WERI-Rb-1 (cell line): Measurements from ENCODE around the gene NPBWR2.

Source experiments
- DNase-seq: peaks from one replicate; pipeline ENCODE4 v3.0.0-alpha.2; 2020
- H3K27ac ChIP-seq: fragments of 250-450 bp; sonication (Bioruptor Pico); 2 replicates; pipeline ENCODE4 v1.5.1; 2020; ENCODE audit warnings: mild to moderate bottlenecking, moderate library complexity
- H3K27me3 ChIP-seq: fragments of 250-450 bp; sonication (Bioruptor Pico); 2 replicates; pipeline ENCODE4 v1.5.1; 2021; ENCODE audit warnings: mild to moderate bottlenecking, low read depth, moderate library complexity; ENCODE audit not compliant: insufficient read depth, severe bottlenecking
- H3K36me3 ChIP-seq: fragments of 250-450 bp; sonication (Bioruptor Pico); 2 replicates; pipeline ENCODE4 v1.5.1; 2020; ENCODE audit warnings: mild to moderate bottlenecking, moderate library complexity
- H3K4me3 ChIP-seq: 2 replicates; pipeline ENCODE4 v1.5.1; 2011; ENCODE audit warnings: low read depth, mild to moderate bottlenecking, control low read depth, low read length
- H3K9me3 ChIP-seq: fragments of 250-450 bp; sonication (Bioruptor Pico); 2 replicates; pipeline ENCODE4 v1.5.1; 2021; ENCODE audit warnings: mild to moderate bottlenecking, moderate library complexity; ENCODE audit not compliant: severe bottlenecking
- TF ChIP-seq, protein P1 (sequence below): IDR thresholded peaks from 2 replicates; pipeline ENCODE4 v1.5.1; 2011; ENCODE audit warnings: low read depth, mild to moderate bottlenecking, control low read depth, inconsistent platforms, low read length

NPBWR2 gene

DNA sequence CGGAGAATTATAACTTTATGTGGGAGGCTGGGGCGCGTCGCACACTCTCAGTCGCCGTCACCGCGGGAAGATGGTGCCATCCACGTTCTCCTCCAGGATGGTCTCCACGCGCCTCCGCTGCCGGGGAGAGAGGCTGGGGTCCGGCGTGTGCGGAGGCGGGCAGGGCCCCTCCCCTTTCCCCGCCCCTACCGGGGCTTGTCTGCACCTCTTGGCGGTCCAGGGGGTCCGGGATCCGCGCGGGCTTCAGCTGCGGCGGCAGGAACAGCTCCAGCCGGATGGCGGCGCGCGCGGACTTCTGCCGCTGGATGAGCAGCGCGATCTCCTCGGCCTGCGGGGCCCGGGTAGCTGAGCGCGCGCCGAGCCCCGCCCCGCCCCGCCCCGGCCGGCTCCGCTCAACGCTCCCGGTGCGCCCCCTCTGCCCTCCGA is 24.0 kb downstream of the NPBWR2 start:
- Histone ChIP-seq H3K9me3 (no peaks in the 10 kb centered on the region), H3K36me3 (no peaks in the 10 kb centered on the region), H3K27me3 (no peaks in the 10 kb centered on the region), H3K4me3 (peak overlapping the region; percentile 44), H3K27ac (no peak overlapping the region)
- DNase-seq, result peak; percentile 75
- TF ChIP-seq, protein P1, sequence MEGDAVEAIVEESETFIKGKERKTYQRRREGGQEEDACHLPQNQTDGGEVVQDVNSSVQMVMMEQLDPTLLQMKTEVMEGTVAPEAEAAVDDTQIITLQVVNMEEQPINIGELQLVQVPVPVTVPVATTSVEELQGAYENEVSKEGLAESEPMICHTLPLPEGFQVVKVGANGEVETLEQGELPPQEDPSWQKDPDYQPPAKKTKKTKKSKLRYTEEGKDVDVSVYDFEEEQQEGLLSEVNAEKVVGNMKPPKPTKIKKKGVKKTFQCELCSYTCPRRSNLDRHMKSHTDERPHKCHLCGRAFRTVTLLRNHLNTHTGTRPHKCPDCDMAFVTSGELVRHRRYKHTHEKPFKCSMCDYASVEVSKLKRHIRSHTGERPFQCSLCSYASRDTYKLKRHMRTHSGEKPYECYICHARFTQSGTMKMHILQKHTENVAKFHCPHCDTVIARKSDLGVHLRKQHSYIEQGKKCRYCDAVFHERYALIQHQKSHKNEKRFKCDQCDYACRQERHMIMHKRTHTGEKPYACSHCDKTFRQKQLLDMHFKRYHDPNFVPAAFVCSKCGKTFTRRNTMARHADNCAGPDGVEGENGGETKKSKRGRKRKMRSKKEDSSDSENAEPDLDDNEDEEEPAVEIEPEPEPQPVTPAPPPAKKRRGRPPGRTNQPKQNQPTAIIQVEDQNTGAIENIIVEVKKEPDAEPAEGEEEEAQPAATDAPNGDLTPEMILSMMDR, result peak; percentile 56

DNA sequence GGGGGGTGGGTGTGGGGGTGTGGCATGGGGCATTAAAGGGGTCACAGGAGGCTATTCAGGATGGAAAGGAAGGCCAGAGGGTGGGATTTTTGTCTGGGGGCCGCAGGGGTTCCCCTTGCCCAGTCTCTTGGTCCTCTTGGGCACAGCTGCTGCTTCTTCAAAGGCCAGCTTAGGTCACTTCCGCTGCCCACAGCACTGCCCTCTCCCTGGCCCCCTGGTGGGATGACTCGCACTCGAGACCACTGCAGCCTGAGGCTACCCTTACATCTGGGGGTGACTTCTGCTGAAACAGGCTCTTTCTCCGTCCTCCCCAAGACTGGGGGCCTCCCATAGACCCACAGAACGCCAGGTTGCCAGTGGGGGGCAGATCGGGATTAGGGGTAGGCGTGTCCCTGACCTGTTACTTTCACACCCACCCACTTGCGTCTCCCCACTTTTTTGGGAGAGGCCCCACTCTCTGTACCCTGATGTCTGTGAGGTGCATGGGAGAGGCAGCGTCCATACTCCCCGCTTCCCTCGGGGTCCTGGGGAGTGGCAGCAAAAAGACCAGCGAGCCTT is 24.5 kb downstream of the NPBWR2 start:
- DNase-seq, result no peak
- TF ChIP-seq, protein P1, result peak; percentile 15; the same call in 1 of the 2 replicates
- Histone ChIP-seq H3K27ac (no peak overlapping the region), H3K36me3 (no peaks in the 10 kb centered on the region), H3K27me3 (no peaks in the 10 kb centered on the region), H3K4me3 (peak overlapping the region; percentile 21), H3K9me3 (no peaks in the 10 kb centered on the region)

DNA sequence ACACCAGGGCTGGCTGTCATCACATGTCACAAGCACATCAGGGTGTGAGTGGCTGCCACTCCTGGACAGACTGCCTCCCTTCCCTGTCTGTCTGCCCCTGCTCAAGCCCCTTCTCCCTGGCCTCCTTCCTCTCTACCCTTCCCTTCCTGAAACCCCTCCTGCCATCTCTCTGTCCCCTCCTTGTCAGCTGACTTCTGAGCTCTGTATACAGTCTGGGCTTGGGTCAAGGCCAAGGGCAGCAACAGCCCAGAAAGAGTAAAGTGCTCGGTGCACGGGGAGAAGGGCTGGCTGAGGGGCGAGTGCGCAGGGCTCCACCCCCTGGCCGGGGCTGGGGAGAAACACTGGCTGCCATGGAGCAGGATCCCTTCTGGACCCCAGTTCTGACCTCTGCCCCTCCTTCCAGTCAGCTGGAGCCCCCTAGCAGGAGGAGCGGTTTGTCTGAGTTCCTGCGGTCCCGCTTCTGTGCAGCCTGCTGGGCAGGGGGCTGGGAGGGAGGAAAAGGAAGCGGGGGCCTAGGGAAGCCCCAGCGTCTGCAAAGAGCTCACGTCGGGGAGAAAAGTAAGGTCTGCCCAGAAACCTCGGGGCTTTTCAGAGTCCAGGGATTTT is 25.1 kb downstream of the NPBWR2 start:
- TF ChIP-seq, protein P1, result no peak
- DNase-seq, result no peak
- Histone ChIP-seq H3K9me3 (no peaks in the 10 kb centered on the region), H3K27ac (no peak overlapping the region), H3K36me3 (no peaks in the 10 kb centered on the region), H3K27me3 (no peaks in the 10 kb centered on the region), H3K4me3 (no peak overlapping the region)

DNA sequence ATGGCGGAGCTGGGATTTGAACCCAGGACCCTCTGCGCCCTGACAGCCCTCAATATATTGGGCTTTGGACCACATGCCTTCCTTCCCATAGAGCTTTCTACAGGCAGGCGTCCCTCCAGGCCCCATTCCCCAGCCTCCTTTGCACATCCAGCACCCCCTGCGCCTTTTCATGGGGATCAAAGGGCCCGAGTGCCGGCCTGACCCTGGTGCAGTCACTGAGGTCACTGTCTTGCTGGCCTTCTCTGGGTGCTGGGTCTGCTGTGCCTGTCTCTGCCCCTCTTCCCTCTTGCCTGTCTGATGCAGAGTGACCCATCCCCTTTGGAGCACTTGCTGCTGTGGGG is 25.8 kb downstream of the NPBWR2 start:
- Histone ChIP-seq H3K36me3 (no peaks in the 10 kb centered on the region), H3K9me3 (no peaks in the 10 kb centered on the region), H3K27ac (no peak overlapping the region), H3K27me3 (no peaks in the 10 kb centered on the region), H3K4me3 (no peak overlapping the region)
- TF ChIP-seq, protein P1, result no peak
- no peak for DNase-seq

DNA sequence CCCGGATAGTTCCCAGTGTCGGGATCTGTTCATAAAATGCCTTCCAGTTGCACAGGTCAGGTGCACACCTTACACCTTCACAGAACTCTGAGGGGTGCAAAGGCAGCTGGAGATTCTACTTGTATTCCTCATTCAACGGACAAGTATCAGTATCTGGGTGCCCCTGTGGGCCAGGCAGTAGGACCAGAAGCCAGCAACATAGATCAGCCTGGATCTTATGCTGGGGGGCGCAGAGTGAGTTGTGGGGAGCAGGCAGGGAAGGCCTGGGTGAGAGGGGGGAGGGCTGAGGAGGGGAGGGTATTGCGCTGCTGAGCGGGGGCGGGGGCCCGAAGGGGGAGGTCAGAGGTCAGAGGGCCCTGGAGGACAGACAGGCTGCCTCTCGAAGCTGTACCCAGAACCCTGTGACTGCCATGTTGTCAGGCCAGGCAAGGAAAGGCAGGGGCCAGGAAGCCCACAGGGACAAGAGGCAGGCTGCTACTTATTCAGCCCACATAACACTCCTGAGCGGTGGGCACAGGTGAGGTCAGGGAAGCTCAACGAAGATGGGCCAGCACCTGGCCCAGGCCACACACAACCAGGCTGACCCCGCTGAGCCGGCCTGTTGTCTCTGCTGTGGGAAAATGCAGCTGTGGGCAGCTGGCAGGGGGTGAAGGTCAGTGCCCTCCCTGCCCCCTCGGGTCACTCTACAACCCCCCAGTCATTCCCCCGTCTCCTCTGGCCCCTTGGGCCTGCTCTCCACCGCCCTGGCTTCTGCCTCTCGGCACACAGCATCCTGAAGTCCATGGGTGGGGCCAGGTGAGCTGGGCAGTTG is 26.3 kb downstream of the NPBWR2 start:
- H3K27me3 ChIP-seq, result no peaks in the 10 kb centered on the region
- H3K4me3 ChIP-seq, result no peak overlapping the region
- H3K36me3 ChIP-seq, result no peaks in the 10 kb centered on the region
- TF ChIP-seq, protein P1, result no peak
- H3K9me3 ChIP-seq, result no peaks in the 10 kb centered on the region
- H3K27ac ChIP-seq, result no peak overlapping the region
- no peak for DNase-seq
